ENCODE data around the gene TMEM163. TPM values are rescaled to one million over a fixed set of nuclear protein-coding genes. Genes with fewer than 3 reads are reported as not detected.
"Not testable (repeated sequence)": the region's sequence is repeated elsewhere in the genome, so short reads cannot be mapped to it uniquely, and the experiment has no call there.

The TMEM163 gene
- total RNA-seq, 2 experiments from 2014 or later: 0.14 to 0.19 TPM

GRCh38 chr2:134660626-134661402 is 58.0 kb downstream of the TMEM163 start:
- H3K36me3 Mint-ChIP-seq: no peaks in the 10 kb centered on the region
- peaks cover 39% of the 10 kb centered on the region for H3K27me3 Mint-ChIP-seq
- no peak overlapping the region for H3K27ac Mint-ChIP-seq
- peaks cover 8% of the 10 kb centered on the region for H3K4me1 Mint-ChIP-seq
- H3K9me3 Mint-ChIP-seq: no peaks in the 10 kb centered on the region
- no peak for DNase-seq
- H3K4me3 Mint-ChIP-seq: no peak overlapping the region
- ATAC-seq (ENCODE audit: low read depth): no peak
- POLR2A ChIA-PET: no interaction called here

GRCh38 chr2:134659724-134660123 is 59.1 kb downstream of the TMEM163 start:
- no peak overlapping the region for H3K4me3 Mint-ChIP-seq
- no peak overlapping the region for H3K27ac Mint-ChIP-seq
- no peak for DNase-seq
- H3K27me3 Mint-ChIP-seq: peaks cover 28% of the 10 kb centered on the region
- ATAC-seq (ENCODE audit: low read depth): no peak
- H3K36me3 Mint-ChIP-seq: no peaks in the 10 kb centered on the region
- no peaks in the 10 kb centered on the region for H3K9me3 Mint-ChIP-seq
- POLR2A ChIA-PET: no interaction called here
- H3K4me1 Mint-ChIP-seq: peaks cover 6% of the 10 kb centered on the region

GRCh38 chr2:134657650-134658250 is 61.0 kb downstream of the TMEM163 start:
- Mint-ChIP-seq H3K27me3 (peaks cover 13% of the 10 kb centered on the region), H3K4me3 (no peak overlapping the region), H3K4me1 (peaks cover 6% of the 10 kb centered on the region), H3K36me3 (no peaks in the 10 kb centered on the region), H3K9me3 (no peaks in the 10 kb centered on the region), H3K27ac (no peak overlapping the region)
- POLR2A ChIA-PET: no interaction called here
- ATAC-seq (ENCODE audit: low read depth) (no peak), DNase-seq (no peak)

GRCh38 chr2:134656391-134656790 is 62.4 kb downstream of the TMEM163 start:
- H3K9me3 Mint-ChIP-seq; H3K4me3 Mint-ChIP-seq; DNase-seq; H3K27ac Mint-ChIP-seq; H3K4me1 Mint-ChIP-seq; ATAC-seq (ENCODE audit: low read depth); H3K36me3 Mint-ChIP-seq; POLR2A ChIA-PET: not testable (repeated sequence)
- peaks cover 12% of the 10 kb centered on the region for H3K27me3 Mint-ChIP-seq

DNA sequence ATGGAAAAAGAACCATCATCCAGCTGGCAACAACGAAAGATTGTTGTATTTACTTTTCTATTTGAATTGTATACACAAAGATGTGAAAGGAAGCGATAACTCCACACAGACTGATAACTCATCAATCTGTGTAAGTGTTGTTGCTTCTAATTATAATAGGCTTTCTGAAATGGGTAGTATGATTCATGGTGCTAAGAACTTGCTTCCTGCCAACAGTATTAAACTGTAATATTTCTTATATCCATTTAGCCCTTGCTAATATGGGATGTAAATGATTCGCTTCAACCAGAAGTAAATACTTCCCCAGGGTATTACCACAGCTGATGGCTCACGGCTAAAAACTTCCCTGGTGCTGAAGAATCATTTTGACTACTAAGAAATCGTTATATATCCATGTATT is 70.2 kb downstream of the TMEM163 start:
- no peaks in the 10 kb centered on the region for H3K36me3 Mint-ChIP-seq
- DNase-seq (no peak), ATAC-seq (ENCODE audit: low read depth) (no peak)
- no peak overlapping the region for H3K27ac Mint-ChIP-seq
- H3K9me3 Mint-ChIP-seq: no peaks in the 10 kb centered on the region
- peaks cover 3% of the 10 kb centered on the region for H3K27me3 Mint-ChIP-seq
- POLR2A ChIA-PET: no interaction called here
- no peaks in the 10 kb centered on the region for H3K4me1 Mint-ChIP-seq
- H3K4me3 Mint-ChIP-seq: no peak overlapping the region

- H3K27ac Mint-ChIP-seq: no peak overlapping the region
- no peaks in the 10 kb centered on the region for H3K36me3 Mint-ChIP-seq
- H3K9me3 Mint-ChIP-seq: no peaks in the 10 kb centered on the region
- peaks cover 7% of the 10 kb centered on the region for H3K27me3 Mint-ChIP-seq
- H3K4me3 Mint-ChIP-seq: no peak overlapping the region
- POLR2A ChIA-PET: no interaction called here
- no peak for DNase-seq
- no peaks in the 10 kb centered on the region for H3K4me1 Mint-ChIP-seq
- no peak for ATAC-seq (ENCODE audit: low read depth)
These were observed 71.1 kb downstream of the TMEM163 start for GRCh38 chr2:134647607-134648256.

- no peak overlapping the region for H3K4me3 Mint-ChIP-seq
- H3K36me3 Mint-ChIP-seq: no peaks in the 10 kb centered on the region
- DNase-seq (no peak), ATAC-seq (ENCODE audit: low read depth) (no peak)
- POLR2A ChIA-PET: no interaction called here
- H3K4me1 Mint-ChIP-seq: no peaks in the 10 kb centered on the region
- H3K27me3 Mint-ChIP-seq: peaks cover 13% of the 10 kb centered on the region
- peaks cover 1% of the 10 kb centered on the region for H3K9me3 Mint-ChIP-seq
- H3K27ac Mint-ChIP-seq: no peak overlapping the region
These were observed 75.9 kb downstream of the TMEM163 start for GRCh38 chr2:134642938-134643337.

GRCh38 chr2:134640494-134640893 is 78.3 kb downstream of the TMEM163 start:
- H3K36me3 Mint-ChIP-seq: no peaks in the 10 kb centered on the region
- peaks cover 1% of the 10 kb centered on the region for H3K9me3 Mint-ChIP-seq
- H3K4me3 Mint-ChIP-seq: no peak overlapping the region
- DNase-seq (no peak), ATAC-seq (ENCODE audit: low read depth) (no peak)
- no peak overlapping the region for H3K27ac Mint-ChIP-seq
- POLR2A ChIA-PET: no interaction called here
- H3K27me3 Mint-ChIP-seq: peaks cover 13% of the 10 kb centered on the region
- H3K4me1 Mint-ChIP-seq: no peaks in the 10 kb centered on the region

- no peak overlapping the region for H3K27ac Mint-ChIP-seq
- no peak overlapping the region for H3K4me3 Mint-ChIP-seq
- H3K4me1 Mint-ChIP-seq: no peaks in the 10 kb centered on the region
- ATAC-seq (ENCODE audit: low read depth): no peak
- no peak for DNase-seq
- H3K9me3 Mint-ChIP-seq: peaks cover 1% of the 10 kb centered on the region
- POLR2A ChIA-PET: no interaction called here
- H3K36me3 Mint-ChIP-seq: no peaks in the 10 kb centered on the region
- H3K27me3 Mint-ChIP-seq: peaks cover 19% of the 10 kb centered on the region
These were observed 79.5 kb downstream of the TMEM163 start for GRCh38 chr2:134639265-134639664.

- Mint-ChIP-seq H3K27ac (no peak overlapping the region), H3K27me3 (peaks cover 17% of the 10 kb centered on the region), H3K36me3 (no peaks in the 10 kb centered on the region), H3K4me3 (no peak overlapping the region), H3K9me3 (peaks cover 1% of the 10 kb centered on the region), H3K4me1 (no peaks in the 10 kb centered on the region)
- DNase-seq (no peak), ATAC-seq (ENCODE audit: low read depth) (no peak)
- POLR2A ChIA-PET: no interaction called here
These were observed 82.1 kb downstream of the TMEM163 start for GRCh38 chr2:134636714-134637113.

GRCh38 chr2:134634054-134634753 is 84.6 kb downstream of the TMEM163 start:
- H3K9me3 Mint-ChIP-seq: peaks cover 1% of the 10 kb centered on the region
- no peaks in the 10 kb centered on the region for H3K4me1 Mint-ChIP-seq
- DNase-seq (no peak), ATAC-seq (ENCODE audit: low read depth) (no peak)
- H3K27ac Mint-ChIP-seq: no peak overlapping the region
- POLR2A ChIA-PET: no interaction called here
- peaks cover 13% of the 10 kb centered on the region for H3K27me3 Mint-ChIP-seq
- H3K36me3 Mint-ChIP-seq: no peaks in the 10 kb centered on the region
- H3K4me3 Mint-ChIP-seq: no peak overlapping the region

GRCh38 chr2:134630504-134631159 is 88.2 kb downstream of the TMEM163 start:
- H3K4me1 Mint-ChIP-seq: no peaks in the 10 kb centered on the region

GRCh38 chr2:134628453-134628852 is 90.3 kb downstream of the TMEM163 start:
- Mint-ChIP-seq H3K4me3 (no peak overlapping the region), H3K27me3 (peaks cover 2% of the 10 kb centered on the region), H3K9me3 (peaks cover 3% of the 10 kb centered on the region), H3K27ac (no peak overlapping the region), H3K36me3 (no peaks in the 10 kb centered on the region), H3K4me1 (peaks cover 4% of the 10 kb centered on the region)
- no peak for DNase-seq
- no peak for ATAC-seq (ENCODE audit: low read depth)
- POLR2A ChIA-PET: no interaction called here

More at GRCh38 chr2:134630504-134631159, 88.2 kb downstream of the TMEM163 start:
- DNase-seq (no peak), ATAC-seq (ENCODE audit: low read depth) (no peak)
- Mint-ChIP-seq H3K9me3 (peaks cover 1% of the 10 kb centered on the region), H3K36me3 (no peaks in the 10 kb centered on the region), H3K27me3 (peaks cover 10% of the 10 kb centered on the region), H3K27ac (no peak overlapping the region), H3K4me3 (no peak overlapping the region)
- POLR2A ChIA-PET: no interaction called here
